Epithelial cell of esophagus (primary cell): ENCODE data around the gene KDM3A.

ENCODE experiments used
- DNase-seq: peaks from one replicate; pipeline ENCODE4 v3.0.0; 2010; ENCODE audit warnings: low read depth
- H3K4me3 ChIP-seq: 2 replicates; pipeline ENCODE4 v1.5.1; 2011; ENCODE audit warnings: mild to moderate bottlenecking, low read length, control low read depth
- TF ChIP-seq, protein P1 (sequence below): IDR thresholded peaks from 2 replicates; pipeline ENCODE4 v1.5.1; 2011; ENCODE audit warnings: low read depth, mild to moderate bottlenecking, low read length, control low read depth, inconsistent platforms; ENCODE audit not compliant: insufficient read depth; ENCODE audit errors: missing control alignments

Gene KDM3A

DNA sequence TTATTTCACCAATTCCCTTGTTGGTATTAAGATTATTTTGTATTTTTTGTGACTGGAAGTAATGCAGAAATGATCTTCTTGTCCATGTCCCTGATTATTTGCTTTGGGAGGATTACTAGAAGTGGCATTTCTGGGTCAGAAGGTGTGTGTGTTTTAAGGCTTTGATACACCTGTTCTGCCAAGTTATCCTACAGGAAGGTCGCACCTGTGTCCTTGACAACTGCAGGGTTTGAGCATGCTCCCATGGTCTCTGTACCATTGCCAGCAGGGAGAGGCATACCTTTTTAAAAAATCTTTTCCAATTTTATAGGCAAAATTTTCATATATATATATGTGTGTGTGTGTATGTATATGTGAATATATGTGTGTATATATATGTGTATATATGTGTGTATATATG is 29.7 kb downstream of the KDM3A start:
- H3K4me3 ChIP-seq: no peak overlapping the region
- DNase-seq: no peak
- TF ChIP-seq, protein P1, sequence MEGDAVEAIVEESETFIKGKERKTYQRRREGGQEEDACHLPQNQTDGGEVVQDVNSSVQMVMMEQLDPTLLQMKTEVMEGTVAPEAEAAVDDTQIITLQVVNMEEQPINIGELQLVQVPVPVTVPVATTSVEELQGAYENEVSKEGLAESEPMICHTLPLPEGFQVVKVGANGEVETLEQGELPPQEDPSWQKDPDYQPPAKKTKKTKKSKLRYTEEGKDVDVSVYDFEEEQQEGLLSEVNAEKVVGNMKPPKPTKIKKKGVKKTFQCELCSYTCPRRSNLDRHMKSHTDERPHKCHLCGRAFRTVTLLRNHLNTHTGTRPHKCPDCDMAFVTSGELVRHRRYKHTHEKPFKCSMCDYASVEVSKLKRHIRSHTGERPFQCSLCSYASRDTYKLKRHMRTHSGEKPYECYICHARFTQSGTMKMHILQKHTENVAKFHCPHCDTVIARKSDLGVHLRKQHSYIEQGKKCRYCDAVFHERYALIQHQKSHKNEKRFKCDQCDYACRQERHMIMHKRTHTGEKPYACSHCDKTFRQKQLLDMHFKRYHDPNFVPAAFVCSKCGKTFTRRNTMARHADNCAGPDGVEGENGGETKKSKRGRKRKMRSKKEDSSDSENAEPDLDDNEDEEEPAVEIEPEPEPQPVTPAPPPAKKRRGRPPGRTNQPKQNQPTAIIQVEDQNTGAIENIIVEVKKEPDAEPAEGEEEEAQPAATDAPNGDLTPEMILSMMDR: no peak

DNA sequence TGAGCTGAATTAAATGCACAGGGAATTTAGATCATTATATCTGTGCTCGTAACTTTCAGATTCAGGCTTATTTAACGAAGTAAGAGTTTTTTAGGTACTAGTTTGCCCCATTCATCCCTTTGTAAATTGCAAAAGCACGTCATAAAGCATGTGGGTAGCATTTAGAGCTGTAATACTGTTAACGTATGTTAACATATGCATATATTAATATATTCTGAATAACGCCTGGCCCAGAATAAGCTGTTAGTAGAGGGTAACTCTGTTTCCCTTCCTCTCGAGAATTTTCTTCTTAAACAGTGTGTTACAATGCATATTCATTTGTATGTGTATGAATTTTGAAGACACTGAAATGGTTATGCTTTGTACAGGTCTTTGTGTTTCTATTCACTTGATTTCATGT is 30.5 kb downstream of the KDM3A start:
- TF ChIP-seq, protein P1: no peak
- DNase-seq: no peak
- no peak overlapping the region for H3K4me3 ChIP-seq

DNA sequence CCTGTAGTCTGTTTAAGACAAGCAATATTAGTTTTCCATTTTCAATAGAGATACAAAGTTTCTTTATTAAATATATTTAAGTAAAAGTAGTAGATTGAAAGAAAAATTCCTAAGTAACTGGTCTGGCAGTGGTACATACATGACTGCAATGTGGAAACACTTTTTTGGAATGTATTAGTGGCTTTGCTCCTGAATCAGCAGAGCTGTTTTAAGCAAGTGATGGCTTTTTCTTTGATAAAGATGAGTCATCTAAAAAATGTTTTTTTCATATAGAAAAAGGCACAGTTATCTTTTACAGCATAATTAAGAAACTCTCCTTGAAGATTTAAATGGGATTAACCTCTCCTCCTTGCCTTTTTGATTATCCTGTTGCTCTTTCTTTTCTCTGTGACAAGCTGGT is 34.9 kb downstream of the KDM3A start:
- no peak for DNase-seq
- no peak overlapping the region for H3K4me3 ChIP-seq
- TF ChIP-seq, protein P1: no peak

DNA sequence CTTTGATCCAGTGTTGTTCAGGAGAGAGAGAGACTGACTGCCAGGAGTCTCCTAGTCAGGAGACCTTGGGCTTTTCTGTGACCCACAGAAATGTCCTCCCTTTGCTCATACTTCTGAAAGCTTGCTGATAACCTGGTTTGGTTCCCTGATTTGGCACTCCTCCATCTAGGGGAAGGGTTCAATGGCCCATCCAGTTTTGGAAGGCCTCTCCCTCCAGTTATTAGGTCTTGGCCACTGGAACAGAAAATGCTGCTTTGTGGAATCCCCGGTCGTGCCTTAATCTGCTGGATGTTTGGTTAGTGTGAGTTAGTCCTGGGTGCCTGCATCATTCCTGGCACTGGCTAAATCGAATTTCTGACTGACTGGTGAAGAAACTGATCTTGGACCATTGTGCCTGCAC is 35.7 kb downstream of the KDM3A start:
- TF ChIP-seq, protein P1: no peak
- DNase-seq: no peak
- H3K4me3 ChIP-seq: no peak overlapping the region

DNA sequence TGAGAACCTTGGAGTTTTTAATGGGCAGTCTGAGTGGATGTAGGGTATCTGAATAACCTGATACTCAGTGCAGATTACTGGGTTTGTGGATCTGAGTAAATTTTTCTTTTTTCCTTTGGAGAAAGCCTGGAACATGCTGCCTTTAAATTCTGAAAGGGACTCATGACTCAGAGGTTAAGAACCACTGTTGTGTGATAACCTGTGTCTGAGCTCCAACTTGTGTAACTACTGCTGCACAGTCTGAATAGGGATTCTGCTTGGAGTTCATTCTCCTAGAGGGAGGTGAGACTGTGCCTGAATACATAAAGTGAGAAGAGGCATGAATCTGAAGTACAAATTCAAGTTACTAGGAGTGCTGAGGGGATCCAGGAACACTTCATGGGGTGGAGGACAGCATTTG is 36.2 kb downstream of the KDM3A start:
- TF ChIP-seq, protein P1: no peak
- DNase-seq: peak; percentile 23
- no peak overlapping the region for H3K4me3 ChIP-seq

DNA sequence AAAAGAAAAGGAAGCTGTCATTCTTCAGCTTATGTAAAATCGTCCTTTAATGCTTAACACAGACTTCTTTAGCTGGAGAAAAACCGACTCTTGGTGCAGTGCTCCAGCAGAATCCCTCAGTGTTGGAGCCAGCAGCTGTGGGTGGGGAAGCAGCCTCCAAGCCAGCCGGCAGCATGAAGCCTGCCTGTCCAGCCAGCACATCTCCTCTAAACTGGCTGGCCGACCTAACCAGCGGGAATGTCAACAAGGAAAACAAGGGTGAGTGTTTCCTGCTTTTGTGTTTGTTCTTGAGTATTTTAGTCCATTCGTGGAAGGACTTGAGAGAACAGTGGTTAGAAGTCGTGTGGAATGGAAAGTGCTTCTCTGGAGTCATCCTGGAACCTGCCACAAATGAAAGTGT is 38.9 kb downstream of the KDM3A start:
- peak; percentile 9 for DNase-seq
- TF ChIP-seq, protein P1: no peak

DNA sequence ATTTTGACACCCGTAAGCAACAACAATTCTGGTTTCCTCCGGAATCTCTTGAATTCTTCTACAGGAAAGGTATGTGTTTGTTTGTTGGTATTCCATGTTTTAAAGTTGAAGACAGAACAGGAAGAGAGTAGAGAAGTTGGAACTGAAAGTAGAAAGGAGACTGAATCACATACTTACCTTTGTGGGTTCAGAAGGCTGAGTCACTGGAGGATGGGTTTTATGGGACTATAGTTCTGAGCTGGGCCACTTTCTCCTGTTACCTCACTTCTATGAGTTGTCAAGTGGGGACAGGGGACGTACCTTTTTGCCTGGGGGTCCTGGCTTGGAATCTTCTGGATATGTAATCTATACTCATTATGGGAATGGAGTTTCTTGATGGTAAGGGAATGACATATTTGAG is 40.9 kb downstream of the KDM3A start:
- H3K4me3 ChIP-seq: no peak overlapping the region
- DNase-seq: peak; percentile 57
- TF ChIP-seq, protein P1: no peak

More for the DNA sequence above, 38.9 kb downstream of the KDM3A start:
- no peak overlapping the region for H3K4me3 ChIP-seq
